Fibroblast of upper back skin (primary cell): ENCODE data around the gene OLFML1.
A peak's percentile ranks its signal among the peaks of the same experiment; 100 is the strongest.
"Not testable (repeated sequence)": the region's sequence is repeated elsewhere in the genome, so short reads cannot be mapped to it uniquely, and the experiment has no call there.

Experiments
- DNase-seq: peaks from one replicate; pipeline ENCODE4 v3.0.0-alpha.2; 2013

Gene OLFML1

GRCh38 chr11:7513234-7514098 lies 28.2 kb downstream of the OLFML1 start, which contains the start of gene PPFIBP2:
Gene PPFIBP2, plus strand, starts transcription at chr11:7513999. Its CDS starts 35,477 bp downstream, at chr11:7549476.
- peak; percentile 52 for DNase-seq

- DNase-seq: no peak
Measured at GRCh38 chr11:7514099-7514591, 28.8 kb downstream of the OLFML1 start.

GRCh38 chr11:7515447-7515886 lies 30.2 kb downstream of the OLFML1 start:
- DNase-seq: no peak

- DNase-seq: no peak
Measured at GRCh38 chr11:7516475-7516874, 31.2 kb downstream of the OLFML1 start.

GRCh38 chr11:7517743-7518142 lies 32.4 kb downstream of the OLFML1 start:
- DNase-seq: not testable (repeated sequence)

- DNase-seq: no peak
Measured at GRCh38 chr11:7518811-7519562, 33.7 kb downstream of the OLFML1 start.

- peak; percentile 15 for DNase-seq
Measured at GRCh38 chr11:7520011-7520942, 35.0 kb downstream of the OLFML1 start.

- no peak for DNase-seq
Measured at GRCh38 chr11:7520981-7521487, 35.7 kb downstream of the OLFML1 start.

- no peak for DNase-seq
Measured at GRCh38 chr11:7522121-7522520, 36.8 kb downstream of the OLFML1 start.

GRCh38 chr11:7522546-7522945 lies 37.2 kb downstream of the OLFML1 start:
- no peak for DNase-seq

GRCh38 chr11:7523416-7524210 lies 38.3 kb downstream of the OLFML1 start:
- DNase-seq: no peak

GRCh38 chr11:7524462-7525235 lies 39.3 kb downstream of the OLFML1 start:
- DNase-seq: no peak

- no peak for DNase-seq
Measured at GRCh38 chr11:7525424-7525823, 40.1 kb downstream of the OLFML1 start.

GRCh38 chr11:7527029-7527428 lies 41.7 kb downstream of the OLFML1 start:
- DNase-seq: no peak

- DNase-seq: no peak
Measured at GRCh38 chr11:7528514-7529049, 43.3 kb downstream of the OLFML1 start.

- no peak for DNase-seq
Measured at GRCh38 chr11:7530013-7530640, 44.8 kb downstream of the OLFML1 start.

- DNase-seq: no peak
Measured at GRCh38 chr11:7531011-7531410, 45.7 kb downstream of the OLFML1 start.

- DNase-seq: no peak
Measured at GRCh38 chr11:7532405-7533145, 47.3 kb downstream of the OLFML1 start.
